Measurements from ENCODE around the gene POC1A. TPM values are rescaled to one million over a fixed set of nuclear protein-coding genes. Genes with fewer than 3 reads are reported as not detected.
"Not testable (repeated sequence)": the region's sequence is repeated elsewhere in the genome, so short reads cannot be mapped to it uniquely, and the experiment has no call there.

POC1A gene
- total RNA-seq, 8 experiments from 2014 or later: 1.2 to 13.2 (median 3.0) TPM

DNA sequence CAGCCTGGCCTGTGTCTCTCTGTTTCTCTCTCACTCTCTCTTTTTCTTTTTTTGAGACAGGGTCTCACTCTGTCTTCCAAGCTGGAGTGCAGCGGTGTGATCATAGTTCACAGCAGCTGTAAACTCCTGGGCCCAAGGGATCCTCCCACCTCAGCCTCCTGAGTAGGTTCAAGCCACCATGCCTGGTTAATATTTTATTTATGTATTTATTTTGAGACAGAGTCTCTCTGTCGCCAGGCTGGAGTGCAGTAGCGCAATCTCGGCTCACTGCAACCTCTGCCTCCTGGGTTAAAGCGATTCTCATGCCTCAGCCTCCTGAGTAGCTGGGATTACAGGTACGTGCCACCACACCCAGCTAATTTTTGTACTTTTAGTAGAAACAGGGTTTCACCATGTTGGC is 120.5 kb downstream of the POC1A start:
- H3K4me1 ChIP-seq (replicated peaks in 1 of 2); in situ Hi-C loops (cut with MboI; ENCODE audit: low pct_unique_long_range_greater_than_20kb in 2 of 9, low sequenced_read_pairs in 9 of 9, unreplicated experiment in 9 of 9); H3K4me3 ChIP-seq; ATAC-seq (replicated peaks in 6 of 8); H3K27ac ChIP-seq: not testable (repeated sequence)
- WGBS, 10 experiments: 71 to 100% (median 87%) methylated on average over 1 to 6 of the region's 6 CpGs; no CpG with 5 or more reads in 2 of the 10 experiments

DNA sequence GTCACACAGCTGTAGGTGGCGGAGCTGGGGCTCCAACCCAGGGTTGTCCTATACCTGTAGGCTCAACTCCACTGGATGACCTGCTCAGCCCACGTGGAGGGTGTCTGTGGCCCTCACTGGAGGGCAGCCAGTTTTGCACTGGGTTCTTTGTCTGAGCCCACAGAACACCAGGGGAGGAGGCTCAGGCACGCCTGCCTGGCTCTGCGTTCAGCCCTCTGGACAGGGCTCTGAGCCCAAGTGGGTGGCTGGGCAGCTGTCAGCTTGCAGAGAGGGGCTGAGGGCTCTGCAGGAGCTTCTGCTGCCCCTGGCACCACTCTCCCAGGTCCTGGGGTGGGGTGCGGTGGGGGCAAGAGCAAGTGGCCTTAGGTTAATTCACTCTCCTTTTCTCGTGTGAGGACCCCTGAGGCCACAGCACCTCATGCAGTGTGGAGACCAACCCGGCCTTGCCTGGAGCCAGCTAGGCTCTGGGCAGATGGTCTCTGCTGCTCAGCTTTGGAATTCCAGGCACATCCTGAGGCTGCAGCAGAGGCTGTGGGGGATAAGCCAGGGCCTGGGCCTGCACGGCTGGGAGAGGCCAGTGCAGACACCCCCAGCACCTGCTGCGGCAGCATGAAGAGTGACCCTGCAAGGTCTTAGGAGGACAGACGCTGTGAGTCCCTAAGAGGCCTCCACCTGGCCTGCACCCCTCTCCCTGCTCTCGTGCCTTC is 121.4 kb downstream of the POC1A start:
- Histone ChIP-seq H3K4me3 (no peak overlapping the region), H3K4me1 (replicated peaks in 1 of 2) (peaks cover 2 to 6% of the 10 kb centered on the region in 2 donors), H3K27ac (no peak overlapping the region)
- WGBS, 10 experiments: 43 to 100% (median 80%) methylated on average over 1 of the region's 11 CpGs; no CpG with 5 or more reads in 7 of the 10 experiments
- peak in 4 of 8 experiments; percentile 16 to 53 (median 30) for ATAC-seq (replicated peaks in 6 of 8)
- in situ Hi-C loops (cut with MboI; ENCODE audit: low pct_unique_long_range_greater_than_20kb in 2 of 9, low sequenced_read_pairs in 9 of 9, unreplicated experiment in 9 of 9): no loop called here

DNA sequence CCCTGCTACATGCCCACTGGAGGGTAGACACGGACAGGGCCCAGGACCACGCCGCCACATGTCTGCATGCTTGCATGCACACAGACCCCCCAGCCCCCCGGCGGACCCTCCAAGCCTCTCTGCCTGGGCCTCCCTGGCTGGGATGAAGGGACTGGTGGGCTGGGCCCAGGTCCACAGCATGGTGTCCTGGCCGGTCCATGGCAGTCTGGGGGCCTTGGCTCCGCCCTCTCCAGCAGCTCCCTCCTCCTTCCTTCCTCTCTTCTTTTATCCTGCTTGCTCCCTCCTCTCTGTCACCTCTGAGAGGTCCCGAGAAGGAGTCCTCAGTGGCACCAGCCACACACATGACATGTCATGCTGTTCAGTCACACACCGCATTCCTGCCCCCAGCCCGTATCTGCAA is 122.3 kb downstream of the POC1A start:
- H3K4me1 ChIP-seq (replicated peaks in 1 of 2): peaks cover 2 to 6% of the 10 kb centered on the region in 2 donors
- ATAC-seq (replicated peaks in 6 of 8): no peak
- no peak overlapping the region for H3K27ac ChIP-seq
- WGBS, 10 experiments: 60 to 100% (median 90%) methylated on average over 1 to 3 of the region's 10 CpGs; no CpG with 5 or more reads in 5 of the 10 experiments
- no peak overlapping the region for H3K4me3 ChIP-seq
- in situ Hi-C loops (cut with MboI; ENCODE audit: low pct_unique_long_range_greater_than_20kb in 2 of 9, low sequenced_read_pairs in 9 of 9, unreplicated experiment in 9 of 9): no loop called here

DNA sequence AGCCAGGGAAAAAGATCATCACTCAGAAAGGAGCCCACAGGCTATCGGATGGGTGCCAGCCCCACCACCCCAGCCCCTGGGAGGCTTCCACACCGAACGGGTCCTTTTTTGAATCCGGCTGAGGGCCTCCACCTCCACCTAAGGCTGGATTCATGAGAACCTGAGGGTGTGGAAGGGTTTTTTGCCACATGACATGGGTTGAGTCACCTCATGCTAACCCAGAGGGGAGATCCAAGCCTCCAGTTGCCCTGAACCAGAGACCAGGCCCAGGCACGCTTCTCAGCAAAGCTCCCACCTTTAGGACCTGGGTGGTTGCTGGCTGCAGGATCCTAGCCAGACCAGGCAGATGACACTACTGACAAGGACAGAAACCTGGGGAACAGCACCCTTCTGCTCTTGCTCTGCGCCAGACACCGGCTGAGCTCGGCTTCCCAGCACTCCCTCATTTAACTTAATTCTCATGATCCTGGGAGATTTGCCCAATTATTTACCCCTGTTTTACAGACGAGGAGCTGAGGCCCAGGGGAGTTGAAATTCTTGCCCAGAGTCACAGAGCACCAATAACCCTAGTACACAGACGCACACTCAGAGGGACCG is 123.4 kb downstream of the POC1A start:
- WGBS, 10 experiments: 0 to 90% (median 60%) methylated on average over 1 to 4 of the region's 11 CpGs; no CpG with 5 or more reads in 5 of the 10 experiments
- Histone ChIP-seq H3K27ac (no peak overlapping the region), H3K4me1 (replicated peaks in 1 of 2) (peaks cover 5 to 8% of the 10 kb centered on the region in 2 donors), H3K4me3 (no peak overlapping the region)
- in situ Hi-C loops (cut with MboI; ENCODE audit: low pct_unique_long_range_greater_than_20kb in 2 of 9, low sequenced_read_pairs in 9 of 9, unreplicated experiment in 9 of 9): no loop called here
- ATAC-seq (replicated peaks in 6 of 8): peak in 2 of 8 experiments; percentile 47 to 88

DNA sequence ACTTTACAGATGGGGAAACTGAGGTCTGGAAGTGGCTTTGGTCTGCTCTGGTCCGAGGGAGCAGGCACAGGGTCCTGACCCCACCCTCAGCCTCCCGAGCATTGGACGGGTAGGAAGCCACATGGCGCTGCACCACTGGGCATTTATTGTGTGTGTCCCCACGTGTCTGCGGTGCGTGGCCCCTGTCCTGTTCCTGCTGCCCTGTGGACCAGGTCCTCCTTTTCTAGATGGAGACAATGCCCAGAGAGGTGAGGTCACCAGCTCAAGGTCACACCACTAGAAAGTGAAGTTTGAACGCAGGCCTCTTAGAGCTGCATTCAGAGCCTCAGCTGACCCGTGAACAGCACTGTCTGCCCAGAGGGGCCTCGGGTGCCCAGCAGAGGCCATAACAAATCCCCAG is 124.7 kb downstream of the POC1A start:
- H3K4me1 ChIP-seq (replicated peaks in 1 of 2): peaks cover 7 to 11% of the 10 kb centered on the region in 2 donors
- H3K27ac ChIP-seq: no peak overlapping the region
- in situ Hi-C loops (cut with MboI; ENCODE audit: low pct_unique_long_range_greater_than_20kb in 2 of 9, low sequenced_read_pairs in 9 of 9, unreplicated experiment in 9 of 9): no loop called here
- no peak overlapping the region for H3K4me3 ChIP-seq
- no peak for ATAC-seq (replicated peaks in 6 of 8)
- WGBS, 10 experiments: 53 to 100% (median 80%) methylated on average over 1 to 3 of the region's 10 CpGs; no CpG with 5 or more reads in 3 of the 10 experiments

DNA sequence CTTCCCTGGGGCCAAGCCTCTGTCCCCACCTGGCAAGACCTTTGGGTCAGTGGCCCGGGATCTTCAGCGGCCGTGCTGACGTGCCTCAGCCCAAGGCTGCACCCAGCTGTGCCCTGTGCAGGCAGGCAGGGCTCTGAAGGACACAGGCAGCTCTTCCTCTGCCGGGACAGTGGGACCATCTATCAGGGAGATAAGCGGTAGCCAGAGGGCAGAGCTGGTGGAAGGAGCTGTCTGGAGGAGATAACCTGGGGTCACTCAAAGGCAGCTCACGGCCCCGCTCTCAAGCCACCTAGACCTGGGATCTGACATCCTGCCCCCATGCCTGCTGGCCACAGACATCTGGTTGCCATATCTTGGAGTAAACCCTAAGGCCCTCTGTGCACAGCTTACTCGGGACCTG is 125.2 kb downstream of the POC1A start:
- no peak overlapping the region for H3K27ac ChIP-seq
- whole genome bisulfite sequencing, 10 experiments: 83 to 100% (median 100%) methylated on average over 1 of the region's 9 CpGs; no CpG with 5 or more reads in 7 of the 10 experiments

DNA sequence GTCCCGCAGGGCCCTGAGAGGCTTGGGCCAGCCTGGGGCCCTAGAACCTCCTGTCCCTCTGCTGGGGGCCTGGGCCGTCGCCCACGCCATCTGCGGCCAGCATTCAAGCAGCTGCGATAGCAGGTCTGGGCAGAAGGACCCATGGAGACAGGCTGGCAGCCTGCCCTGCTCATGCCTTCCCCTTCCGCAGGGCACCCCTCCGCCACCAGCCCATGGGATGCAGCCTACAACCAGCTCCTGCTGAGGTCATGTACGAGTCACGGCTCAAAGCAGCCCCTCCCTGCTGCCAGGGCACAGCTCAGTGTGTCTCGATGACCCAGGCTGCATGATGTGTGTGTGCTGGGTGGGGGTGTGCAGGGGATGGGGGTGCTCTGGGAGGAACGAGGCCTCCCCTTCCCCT is 125.7 kb downstream of the POC1A start:
- Histone ChIP-seq H3K4me3 (no peak overlapping the region), H3K27ac (no peak overlapping the region), H3K4me1 (replicated peaks in 1 of 2) (peaks cover 7 to 11% of the 10 kb centered on the region in 2 donors)
- WGBS, 10 experiments: 70 to 100% (median 80%) methylated on average over 1 to 4 of the region's 12 CpGs; no CpG with 5 or more reads in 7 of the 10 experiments
- ATAC-seq (replicated peaks in 6 of 8): peak in 7 of 8 experiments; percentile 36 to 86 (median 71)
- in situ Hi-C loops (cut with MboI; ENCODE audit: low pct_unique_long_range_greater_than_20kb in 2 of 9, low sequenced_read_pairs in 9 of 9, unreplicated experiment in 9 of 9): no loop called here

More for the DNA sequence above, 125.2 kb downstream of the POC1A start:
- in situ Hi-C loops (cut with MboI; ENCODE audit: low pct_unique_long_range_greater_than_20kb in 2 of 9, low sequenced_read_pairs in 9 of 9, unreplicated experiment in 9 of 9): no loop called here
- H3K4me1 ChIP-seq (replicated peaks in 1 of 2): peaks cover 7 to 11% of the 10 kb centered on the region in 2 donors
- peak in 2 of 8 experiments; percentile 3 to 9 for ATAC-seq (replicated peaks in 6 of 8)
- H3K4me3 ChIP-seq: no peak overlapping the region

DNA sequence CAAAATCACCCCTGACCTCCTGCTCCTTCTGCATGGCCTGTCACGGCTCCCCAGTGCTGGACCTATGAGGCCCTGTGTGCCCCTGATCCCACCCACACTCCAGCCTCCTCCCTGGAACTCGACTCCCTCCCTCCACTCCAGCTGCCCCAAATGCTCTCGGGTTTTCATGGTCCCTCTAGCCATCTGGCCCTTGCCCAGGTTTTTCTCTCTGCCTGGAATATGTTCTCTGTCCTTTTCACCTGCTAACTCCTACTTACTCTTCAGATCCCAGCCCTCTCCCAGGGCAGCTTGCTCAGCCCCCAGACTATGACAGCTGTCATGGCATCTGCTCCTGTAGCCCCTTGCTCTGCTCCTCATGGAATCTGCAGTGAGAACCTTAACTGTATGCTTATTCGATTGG is 128.2 kb downstream of the POC1A start:
- peak in 1 of 8 experiments; percentile 7 for ATAC-seq (replicated peaks in 6 of 8)
- Histone ChIP-seq H3K27ac (no peak overlapping the region), H3K4me1 (replicated peaks in 1 of 2) (peaks cover 19 to 21% of the 10 kb centered on the region in 2 donors), H3K4me3 (no peak overlapping the region)
- WGBS, 10 experiments: 20 to 60% (median 44%) methylated on average over 1 to 2 of the region's 4 CpGs; no CpG with 5 or more reads in 6 of the 10 experiments
- in situ Hi-C loops (cut with MboI; ENCODE audit: low pct_unique_long_range_greater_than_20kb in 2 of 9, low sequenced_read_pairs in 9 of 9, unreplicated experiment in 9 of 9): no loop called here

DNA sequence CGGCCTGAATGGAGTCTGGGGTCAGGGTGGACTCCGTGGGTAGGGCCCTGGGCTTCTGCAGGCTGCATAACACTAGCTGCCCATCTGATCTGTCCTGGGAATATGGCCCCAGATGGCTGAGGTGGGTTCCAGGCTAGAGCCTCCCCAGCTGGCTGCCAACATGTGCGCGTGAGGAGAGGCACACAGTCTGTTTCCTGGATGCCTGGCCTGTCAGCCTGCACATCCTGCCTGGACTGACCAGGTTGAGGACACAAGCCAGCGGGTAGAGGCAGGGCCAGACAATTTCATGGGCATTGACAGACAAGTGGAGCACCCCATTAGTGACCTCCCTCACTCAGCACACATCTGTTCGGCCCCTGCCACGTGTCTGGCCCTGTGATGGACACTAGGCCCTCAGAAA is 128.8 kb downstream of the POC1A start:
- in situ Hi-C loops (cut with MboI; ENCODE audit: low pct_unique_long_range_greater_than_20kb in 2 of 9, low sequenced_read_pairs in 9 of 9, unreplicated experiment in 9 of 9): no loop called here
- peak in 2 of 8 experiments; percentile 10 to 18 for ATAC-seq (replicated peaks in 6 of 8)
- WGBS, 10 experiments: 67 to 80% methylated on average over 1 to 3 of the region's 7 CpGs; no CpG with 5 or more reads in 8 of the 10 experiments
- H3K4me3 ChIP-seq: no peak overlapping the region
- H3K27ac ChIP-seq: no peak overlapping the region
- peaks cover 19 to 21% of the 10 kb centered on the region in 2 donors for H3K4me1 ChIP-seq (replicated peaks in 1 of 2)

Other genes with a start within 250 kb of the POC1A start
- gene RRP9, start 212.5 kb downstream of the POC1A start, total RNA-seq: 10 to 100 TPM; 12.0 to 55.7 (median 21.9) TPM
- 10 to 100 TPM in 3 of 8 experiments, 1 to 10 TPM in 5; 2.7 to 40.4 (median 6.9) TPM for gene PARP3, start 212.1 kb downstream of the POC1A start, total RNA-seq
- gene GPR62, start 199.0 kb downstream of the POC1A start, total RNA-seq: 1 to 10 TPM in 1 of 8 experiments, under 1 TPM in 6, not detected in 1; 0.25 to 2.3 (median 0.66) TPM
- 100 to 1,000 TPM in 5 of 8 experiments, 10 to 100 TPM in 3; 10.6 to 338 (median 121) TPM for gene PCBP4, start 187.0 kb downstream of the POC1A start, total RNA-seq
- gene ABHD14B, start 180.4 kb downstream of the POC1A start, total RNA-seq: 10 to 100 TPM in 4 of 8 experiments, 1 to 10 TPM in 4; 2.8 to 62.1 (median 13.7) TPM
- 10 to 100 TPM in 7 of 8 experiments, 1 to 10 TPM in 1; 7.4 to 46.3 (median 30.8) TPM for gene ABHD14A, start 179.4 kb downstream of the POC1A start, total RNA-seq
- 100 to 1,000 TPM in 1 of 8 experiments, 10 to 100 TPM in 6, 1 to 10 TPM in 1; 6.0 to 136 (median 22.4) TPM for gene ACY1, start 170.9 kb downstream of the POC1A start, total RNA-seq
- 1,000 to 10,000 TPM; 1,304 to 2,666 (median 2,366) TPM for gene RPL29, start 158.5 kb downstream of the POC1A start, total RNA-seq
- gene DUSP7, start 97.9 kb downstream of the POC1A start, total RNA-seq: 10 to 100 TPM in 2 of 8 experiments, 1 to 10 TPM in 6; 6.9 to 12.9 (median 8.8) TPM
- gene ALAS1, start 43.7 kb upstream of the POC1A start, total RNA-seq: 10 to 100 TPM; 30.0 to 51.1 (median 37.6) TPM
- gene TLR9, start 71.2 kb upstream of the POC1A start, total RNA-seq: under 1 TPM in 6 of 8 experiments, not detected in 2; 0.08 to 0.29 (median 0.17) TPM
- gene TWF2, start 84.7 kb upstream of the POC1A start, total RNA-seq: 10 to 100 TPM; 19.8 to 49.3 (median 30.3) TPM
- gene PPM1M, start 91.3 kb upstream of the POC1A start, total RNA-seq: 10 to 100 TPM in 2 of 8 experiments, 1 to 10 TPM in 6; 2.6 to 20.8 (median 7.4) TPM
- gene WDR82, start 124.2 kb upstream of the POC1A start, total RNA-seq: 100 to 1,000 TPM in 2 of 8 experiments, 10 to 100 TPM in 6; 48.6 to 104 (median 82.4) TPM
- 10 to 100 TPM in 5 of 8 experiments, 1 to 10 TPM in 3; 4.3 to 15.6 (median 12.3) TPM for gene GLYCTK, start 133.4 kb upstream of the POC1A start, total RNA-seq
- gene DNAH1, start 161.9 kb upstream of the POC1A start, total RNA-seq: 1 to 10 TPM; 1.1 to 5.9 (median 3.1) TPM

Data from motor neuron (in vitro differentiated cells).